BE2C (cell line): ENCODE measurements around the gene RETREG1.

Experiments
- DNase-seq: peaks from one replicate; pipeline ENCODE4 v3.0.0-alpha.2; 2020
- H3K27me3 ChIP-seq: fragments of 250-450 bp; sonication (Bioruptor Pico); 2 replicates; pipeline ENCODE4 v1.5.1; 2020; ENCODE audit warnings: mild to moderate bottlenecking
- H3K36me3 ChIP-seq: fragments of 250-450 bp; sonication (Bioruptor Pico); 2 replicates; pipeline ENCODE4 v1.5.1; 2020; ENCODE audit warnings: mild to moderate bottlenecking
- H3K4me1 ChIP-seq: fragments of 250-450 bp; sonication (Bioruptor Pico); 2 replicates; pipeline ENCODE4 v1.5.1; 2020
- H3K4me3 ChIP-seq: 2 replicates; pipeline ENCODE4 v1.5.1; 2011; ENCODE audit warnings: low read depth, low read length
- H3K9me3 ChIP-seq: fragments of 250-450 bp; sonication (Bioruptor Pico); 2 replicates; pipeline ENCODE4 v1.5.1; 2020
- TF ChIP-seq, protein P1 (sequence below): IDR thresholded peaks from 2 replicates; pipeline ENCODE4 v1.5.1; 2012; ENCODE audit warnings: mild to moderate bottlenecking, low read depth, low read length

Gene RETREG1

DNA sequence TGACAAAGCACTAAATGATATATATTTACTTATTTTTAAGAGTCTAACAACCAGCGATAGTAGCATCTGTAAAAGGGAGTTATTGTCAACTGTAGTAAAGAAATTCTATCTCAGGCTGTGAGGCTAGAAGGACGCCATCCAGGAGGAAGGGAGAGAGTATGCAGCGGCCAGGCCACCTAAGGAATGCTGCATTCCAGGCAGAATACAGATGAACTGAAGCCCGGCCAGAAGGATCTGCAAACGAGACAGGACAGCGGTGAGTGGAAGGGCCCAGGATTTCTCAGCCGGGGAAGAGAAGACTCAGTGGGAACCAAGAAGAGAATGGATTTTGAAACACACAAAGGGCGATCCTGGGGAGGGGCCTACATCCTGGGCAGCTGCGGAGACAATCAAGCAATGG lies 7.4 kb downstream of the RETREG1 start:
- no peaks in the 10 kb centered on the region; the same call in 1 of the 2 replicates for H3K36me3 ChIP-seq
- no peaks in the 10 kb centered on the region for H3K9me3 ChIP-seq
- no peaks in the 10 kb centered on the region for H3K27me3 ChIP-seq
- H3K4me3 ChIP-seq: no peak overlapping the region
- no peak for DNase-seq
- no peaks in the 10 kb centered on the region for H3K4me1 ChIP-seq
- TF ChIP-seq, protein P1, sequence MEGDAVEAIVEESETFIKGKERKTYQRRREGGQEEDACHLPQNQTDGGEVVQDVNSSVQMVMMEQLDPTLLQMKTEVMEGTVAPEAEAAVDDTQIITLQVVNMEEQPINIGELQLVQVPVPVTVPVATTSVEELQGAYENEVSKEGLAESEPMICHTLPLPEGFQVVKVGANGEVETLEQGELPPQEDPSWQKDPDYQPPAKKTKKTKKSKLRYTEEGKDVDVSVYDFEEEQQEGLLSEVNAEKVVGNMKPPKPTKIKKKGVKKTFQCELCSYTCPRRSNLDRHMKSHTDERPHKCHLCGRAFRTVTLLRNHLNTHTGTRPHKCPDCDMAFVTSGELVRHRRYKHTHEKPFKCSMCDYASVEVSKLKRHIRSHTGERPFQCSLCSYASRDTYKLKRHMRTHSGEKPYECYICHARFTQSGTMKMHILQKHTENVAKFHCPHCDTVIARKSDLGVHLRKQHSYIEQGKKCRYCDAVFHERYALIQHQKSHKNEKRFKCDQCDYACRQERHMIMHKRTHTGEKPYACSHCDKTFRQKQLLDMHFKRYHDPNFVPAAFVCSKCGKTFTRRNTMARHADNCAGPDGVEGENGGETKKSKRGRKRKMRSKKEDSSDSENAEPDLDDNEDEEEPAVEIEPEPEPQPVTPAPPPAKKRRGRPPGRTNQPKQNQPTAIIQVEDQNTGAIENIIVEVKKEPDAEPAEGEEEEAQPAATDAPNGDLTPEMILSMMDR: no peak

DNA sequence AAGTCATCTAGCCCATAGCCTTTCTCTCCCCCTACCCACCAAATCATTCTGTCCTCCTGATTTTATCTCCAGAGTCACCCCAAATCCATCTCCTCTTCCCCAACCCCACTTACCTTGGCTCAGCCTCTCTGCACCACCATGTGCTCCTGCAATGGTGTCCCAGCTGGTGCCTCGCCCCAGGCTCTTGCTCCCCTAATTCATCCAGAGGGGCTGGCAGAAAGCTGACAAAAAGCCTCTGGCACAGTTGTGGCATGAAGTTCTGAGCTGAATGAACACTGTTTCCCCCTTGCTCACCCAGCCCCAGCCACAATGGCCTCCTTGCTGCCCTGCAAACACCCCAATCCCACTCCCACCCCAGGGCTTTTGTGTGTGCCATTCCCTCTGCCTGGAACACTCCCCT lies 10.2 kb downstream of the RETREG1 start:
- H3K36me3 ChIP-seq: no peaks in the 10 kb centered on the region; the same call in 1 of the 2 replicates
- H3K4me1 ChIP-seq: no peaks in the 10 kb centered on the region
- H3K4me3 ChIP-seq: no peak overlapping the region
- H3K27me3 ChIP-seq: no peaks in the 10 kb centered on the region
- TF ChIP-seq, protein P1: no peak
- no peaks in the 10 kb centered on the region for H3K9me3 ChIP-seq
- DNase-seq: no peak

GRCh38 chr5:16603701-16604100 lies 13.1 kb downstream of the RETREG1 start:
- no peaks in the 10 kb centered on the region for H3K9me3 ChIP-seq
- H3K36me3 ChIP-seq: no peaks in the 10 kb centered on the region
- no peak overlapping the region for H3K4me3 ChIP-seq
- no peaks in the 10 kb centered on the region; the same call in 1 of the 2 replicates for H3K4me1 ChIP-seq
- H3K27me3 ChIP-seq: no peaks in the 10 kb centered on the region
- no peak for DNase-seq
- TF ChIP-seq, protein P1: no peak

- DNase-seq: no peak
- Histone ChIP-seq H3K9me3 (no peaks in the 10 kb centered on the region), H3K4me1 (no peaks in the 10 kb centered on the region; the same call in 1 of the 2 replicates), H3K36me3 (no peaks in the 10 kb centered on the region), H3K4me3 (no peak overlapping the region), H3K27me3 (no peaks in the 10 kb centered on the region)
- TF ChIP-seq, protein P1: no peak
These were observed 13.5 kb downstream of the RETREG1 start for GRCh38 chr5:16603295-16603694.

DNA sequence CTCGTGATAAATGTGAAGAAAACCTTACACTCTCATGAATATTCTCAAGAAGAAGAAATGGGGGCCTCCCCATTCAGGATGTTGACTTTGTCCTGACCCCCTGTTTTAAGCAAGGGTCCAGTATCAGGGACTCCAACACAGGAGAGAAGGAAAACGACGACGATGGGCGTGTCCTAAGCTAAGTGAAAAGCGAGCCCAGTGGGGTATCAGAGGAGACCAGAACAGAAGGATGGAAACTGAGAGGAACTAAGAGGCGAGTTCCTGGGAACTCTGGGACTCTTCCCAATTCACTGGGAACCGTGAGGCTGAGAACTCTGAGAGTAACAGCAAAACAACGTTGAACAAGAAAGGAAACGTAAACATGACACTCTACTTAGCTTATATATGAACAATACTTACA lies 14.6 kb downstream of the RETREG1 start:
- TF ChIP-seq, protein P1: no peak
- Histone ChIP-seq H3K9me3 (no peaks in the 10 kb centered on the region), H3K36me3 (no peaks in the 10 kb centered on the region), H3K4me3 (no peak overlapping the region), H3K27me3 (no peaks in the 10 kb centered on the region), H3K4me1 (no peaks in the 10 kb centered on the region; the same call in 1 of the 2 replicates)
- DNase-seq: no peak

DNA sequence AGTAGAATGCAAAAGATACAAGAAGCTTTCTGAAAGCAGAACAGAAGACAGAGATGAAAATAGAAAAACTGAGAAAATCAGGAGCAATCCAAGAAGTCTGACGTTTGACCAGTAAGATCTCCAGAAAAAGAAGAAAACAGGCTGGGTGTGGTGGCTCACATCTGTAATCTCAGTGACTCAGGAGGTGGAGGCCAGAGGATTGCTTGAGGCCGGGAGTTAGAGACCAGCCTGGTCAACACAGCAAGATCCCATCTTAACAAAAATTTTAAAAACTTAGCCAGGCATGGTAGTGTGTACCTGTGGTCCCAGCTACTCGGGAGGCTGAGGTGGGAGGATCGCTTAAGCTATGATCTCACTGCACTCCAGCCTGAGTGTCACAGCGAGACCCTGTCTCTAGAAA lies 15.9 kb downstream of the RETREG1 start:
- H3K4me1 ChIP-seq: no peaks in the 10 kb centered on the region; the same call in 1 of the 2 replicates
- TF ChIP-seq, protein P1: no peak
- DNase-seq: no peak
- no peaks in the 10 kb centered on the region for H3K36me3 ChIP-seq
- no peaks in the 10 kb centered on the region for H3K9me3 ChIP-seq
- no peaks in the 10 kb centered on the region for H3K27me3 ChIP-seq
- no peak overlapping the region for H3K4me3 ChIP-seq
